ENCODE measurements around the gene DDX39A. TPM values are rescaled to one million over a fixed set of nuclear protein-coding genes. Genes with fewer than 3 reads are reported as not detected.

DDX39A gene
- total and polyA plus RNA-seq, 2 of the 8 experiments (the other 6 are each of a cell fraction or from before 2014, with no cell fraction given): 139 TPM

GRCh38 chr19:14419106-14419813, at the start of gene DDX39A (continued):
- TF ChIP-seq ATF2 (IDR thresholded peaks at IDR 0.05; ENCODE audit: low read length) (no peak), TAF7 (optimal IDR thresholded peaks at IDR 0.05; ENCODE audit: borderline replicate concordance, low read depth, low read length) (peak; percentile 51), RFX5 (IDR thresholded peaks at IDR 0.05; ENCODE audit: borderline replicate concordance, low read depth, low read length) (no peak), CHD1 (IDR thresholded peaks at IDR 0.05; ENCODE audit: low read depth, low read length) (no peak), EP300 (IDR thresholded peaks at IDR 0.05; ENCODE audit: borderline replicate concordance in 1 of 2, low read depth in 2 of 2, low read length in 2 of 2) (no peak), SAP30 (IDR thresholded peaks at IDR 0.05; ENCODE audit: insufficient read depth, insufficient replicate concordance, low read length) (no peak), PHF8 (conservative IDR thresholded peaks at IDR 0.05; ENCODE audit: low read depth, low read length) (peak; percentile 87), HDAC2 (IDR thresholded peaks at IDR 0.05; ENCODE audit: borderline replicate concordance in 1 of 2, low read depth in 2 of 2, low read length in 2 of 2) (no peak), CBX8 (IDR thresholded peaks at IDR 0.05; ENCODE audit: borderline replicate concordance, low read depth, low read length) (no peak), CTBP2 (IDR thresholded peaks at IDR 0.05; ENCODE audit: borderline replicate concordance, insufficient read depth, insufficient read length, low read length) (no peak), SUZ12 (IDR thresholded peaks at IDR 0.05; ENCODE audit: low read length) (no peak), MAFK (IDR thresholded peaks at IDR 0.05; ENCODE audit: low read depth, low read length) (no peak), MAX (IDR thresholded peaks at IDR 0.05) (peak; percentile 85), KDM5A (IDR thresholded peaks at IDR 0.05; ENCODE audit: low read length) (no peak), SIX5 (IDR thresholded peaks at IDR 0.05; ENCODE audit: low read depth, low read length) (no peak), TEAD4 (IDR thresholded peaks at IDR 0.05; ENCODE audit: low read depth, low read length) (no peak), BCL11A (IDR thresholded peaks at IDR 0.05; ENCODE audit: low read depth in 2 of 2, low read length in 2 of 2) (no peak), GTF2F1 (IDR thresholded peaks at IDR 0.05; ENCODE audit: borderline replicate concordance, low read depth, low read length) (no peak), RAD21 (IDR thresholded peaks at IDR 0.05 in 1 of 2, conservative IDR thresholded peaks at IDR 0.05 in 1 of 2; ENCODE audit: low read depth in 2 of 2, low read length in 2 of 2) (no peak), JUND (IDR thresholded peaks at IDR 0.05; ENCODE audit: low read length) (no peak), POU5F1 (IDR thresholded peaks at IDR 0.05; ENCODE audit: low read depth, low read length) (no peak)

Data from H1 (cell line).